HepG2 (cell line): ENCODE results near the gene RPRD2. TPM values are rescaled to one million over a fixed set of nuclear protein-coding genes. Genes with fewer than 3 reads are reported as not detected.

ENCODE experiments used
- ATAC-seq: fragments of 200-7000 bp; cut with Tn5 transposase; 3 replicates; pipeline ENCODE4 v1.9.1; 2020; ENCODE audit warnings: mild to moderate bottlenecking, moderate library complexity
- BruUV-seq: library from RNA; stranded (reverse); fragments of 400-500 nt; replicated peaks from 2 replicates; lab custom pipeline; 2021; lab: Mats Ljungman, UMichigan
- CTCF ChIA-PET: fragments of 300-600 bp; formaldehyde crosslinking; extraction: SDS; loops from one replicate; lab custom pipeline; 2021; ENCODE audit warnings: low total read pairs, inconsistent platforms, low intra/inter-chr PET ratio; lab: Yijun Ruan, JAX
- POLR2A ChIA-PET: fragments of 350-600 bp; sonication (Branson Sonifier 250); formaldehyde crosslinking; loops from one replicate; lab custom pipeline; 2020; ENCODE audit warnings: antibody characterized with exemption, inconsistent platforms; lab: Yijun Ruan, JAX
- DNase-seq: peaks from one replicate; pipeline ENCODE4 v3.0.0-alpha.2; 2015; ENCODE audit warnings: low spot score
- FAIRE-seq: peaks from 3 replicates; lab custom pipeline; 2011; peaks lifted over from hg19 to GRCh38; lab: Jason Lieb, UNC
- H2AFZ ChIP-seq: one replicate; pipeline ENCODE4 v1.6.1; 2011; ENCODE audit warnings: low read length, inconsistent platforms
- H3K27ac ChIP-seq: fragments of 300-600 bp; 3 replicates; pipeline ENCODE4 v1.8.0; 2011; ENCODE audit warnings: mixed run types, mild to moderate bottlenecking, mixed read lengths, low read length, inconsistent platforms; ENCODE audit not compliant: insufficient read depth; ENCODE audit errors: extremely low read length
- H3K27me3 ChIP-seq, 2 experiments: fragments of 200-600 bp in 1 of 2; 2 replicates in 1 of 2; 3 replicates in 1 of 2; pipeline versions ENCODE4 v1.6.0 to v1.8.0; 2011; ENCODE audit warnings: low read length in 2 of 2, mild to moderate bottlenecking in 2 of 2, moderate library complexity in 2 of 2, inconsistent platforms in 1 of 2; ENCODE audit not compliant: insufficient read depth in 2 of 2, control insufficient read depth in 1 of 2
- H3K36me3 ChIP-seq, 2 experiments: fragments of 200-600 bp in 1 of 2; replicated peaks in 1 of 2; 2 replicates in 1 of 2; 3 replicates in 1 of 2; pipeline versions ENCODE4 v1.5.1 to v1.8.0; 2011; ENCODE audit warnings: low read length in 2 of 2, inconsistent platforms in 1 of 2; ENCODE audit not compliant: insufficient read depth in 2 of 2, control insufficient read depth in 1 of 2
- H3K4me1 ChIP-seq: 2 replicates; pipeline ENCODE4 v1.5.1; 2012; ENCODE audit warnings: low read length, inconsistent platforms; ENCODE audit not compliant: insufficient read depth
- H3K4me2 ChIP-seq: 2 replicates; pipeline ENCODE4 v1.6.0; 2011; ENCODE audit warnings: low read depth, low read length, inconsistent platforms
- H3K4me3 ChIP-seq, 3 experiments: fragments of 200-600 bp in 1 of 3; sonication (generic), shearing (Covaris generic) in 1 of 3; replicated peaks in 1 of 3; 2 replicates each; pipeline ENCODE4 v1.5.1; 2011 to 2016; ENCODE audit warnings: low read length in 3 of 3, inconsistent platforms in 2 of 3, low read depth in 2 of 3, mild to moderate bottlenecking in 2 of 3, control low read depth in 1 of 3, mixed read lengths in 1 of 3; ENCODE audit not compliant: insufficient read depth in 1 of 3
- H3K79me2 ChIP-seq: one replicate; pipeline ENCODE4 v1.6.1; 2011; ENCODE audit warnings: low read length, inconsistent platforms; ENCODE audit not compliant: insufficient read depth
- H3K9ac ChIP-seq: 2 replicates; pipeline ENCODE4 v1.6.0; 2011; ENCODE audit warnings: mild to moderate bottlenecking, low read depth, low read length, inconsistent platforms; ENCODE audit not compliant: insufficient read depth
- H3K9me3 ChIP-seq: 2 replicates; pipeline ENCODE4 v1.5.1; 2012; ENCODE audit warnings: mild to moderate bottlenecking, low read length
- H4K20me1 ChIP-seq: 2 replicates; pipeline ENCODE4 v1.6.0; 2011; ENCODE audit warnings: inconsistent platforms, mild to moderate bottlenecking, low read length, moderate library complexity; ENCODE audit not compliant: insufficient read depth
- AHDC1 ChIP-seq: sonication (generic); formaldehyde crosslinking; IDR thresholded peaks from 2 replicates; pipeline ENCODE4 v1.5.1; 2020; ENCODE audit warnings: mild to moderate bottlenecking, missing genetic modification reagents, borderline replicate concordance
- CREBL2 ChIP-seq: sonication (generic); formaldehyde crosslinking; IDR thresholded peaks from 2 replicates; pipeline ENCODE4 v1.8.1; 2023; ENCODE audit warnings: missing genetic modification reagents, mild to moderate bottlenecking, borderline replicate concordance
- FOXP1 ChIP-seq, 2 experiments: fragments of 450-650 bp in 1 of 2; IDR thresholded peaks; 2 replicates each; pipeline ENCODE4 v1.6.1; 2017 to 2018; ENCODE audit warnings: antibody characterized with exemption in 1 of 2
- PAWR ChIP-seq: sonication (generic); formaldehyde crosslinking; IDR thresholded peaks from 2 replicates; pipeline ENCODE4 v1.4.0; 2020; ENCODE audit warnings: missing genetic modification reagents, mild to moderate bottlenecking, borderline replicate concordance
- ZNF230 ChIP-seq: sonication (generic); formaldehyde crosslinking; IDR thresholded peaks from 2 replicates; pipeline ENCODE4 v1.4.0; 2020; ENCODE audit warnings: mild to moderate bottlenecking, missing genetic modification reagents
- ZNF280B ChIP-seq: sonication (generic); formaldehyde crosslinking; IDR thresholded peaks from 2 replicates; pipeline ENCODE4 v1.5.0; 2020; ENCODE audit warnings: missing genetic modification reagents, mild to moderate bottlenecking, borderline replicate concordance
- ZNF713 ChIP-seq: sonication (generic); formaldehyde crosslinking; IDR thresholded peaks from 2 replicates; pipeline ENCODE4 v1.4.0; 2020; ENCODE audit warnings: mild to moderate bottlenecking, missing genetic modification reagents
- ZZZ3 ChIP-seq: sonication (generic); formaldehyde crosslinking; IDR thresholded peaks from 2 replicates; pipeline ENCODE4 v1.4.0; 2020; ENCODE audit warnings: missing genetic modification reagents, mild to moderate bottlenecking, borderline replicate concordance
- WGBS: methylation state at CpG from one replicate; pipeline ENCODE4 v1.1.6; 2017; ENCODE audit warnings: low lambda C conversion rate; 5-methylcytosine and 5-hydroxymethylcytosine counted together
- in situ Hi-C: cut with HindIII; loops from 2 replicates; pipeline ENCODE4 v1.10.0; 2017; ENCODE audit warnings: low pct_unique_long_range_greater_than_20kb; ENCODE audit not compliant: extremely low pct_ligation_motif_present
- intact Hi-C: fragments of 100-400 bp; cut with micrococcal nuclease; formaldehyde crosslinking; loops from one replicate; pipeline ENCODE4 v1.10.0; 2022; ENCODE audit not compliant: unreplicated experiment
- polyA plus RNA-seq, 8 experiments: library from polyadenylated mRNA; depleted of rRNA in 3 of 8; stranded (reverse) in 7 of 8; unstranded in 1 of 8; fragments of >200 nt; fragmentation: Illumina TruSeq in 4 of 8; extraction: Trizol in 4 of 8; gene quantifications; 2 replicates each; pipeline versions ENCODE4 v1.2.1 to v1.2.3, GENCODE V29; 2011 to 2016; ENCODE audit warnings: low read depth in 4 of 8, missing spikeins in 1 of 8, mixed read lengths in 1 of 8; ENCODE audit not compliant: insufficient read depth in 1 of 8
- total RNA-seq, 5 experiments: library from RNA; depleted of rRNA; stranded (reverse); fragments of >200 nt; fragmentation: Illumina TruSeq; extraction: Trizol; gene quantifications; 2 replicates each; pipeline ENCODE4 v1.2.3, GENCODE V29; 2016; ENCODE audit warnings: low read depth in 1 of 5

The RPRD2 gene
- total and polyA plus RNA-seq, 2 of the 13 experiments (the other 11 are each of a cell fraction or from before 2014, with no cell fraction given): 8.0 to 8.9 TPM

- TF ChIP-seq ZNF280B (CRISPR knock-in tag) (no peak), ZZZ3 (CRISPR knock-in tag) (no peak), CREBL2 (CRISPR knock-in tag) (no peak)
These were observed 152.7 kb downstream of the RPRD2 start (continued) for GRCh38 chr1:150516616-150517015.

- H3K79me2 ChIP-seq: no peaks in the 10 kb centered on the region
- CTCF ChIA-PET: no interaction called here
- TF ChIP-seq FOXP1 (IDR thresholded peaks at IDR 0.05) (no peak), FOXP1 (CRISPR knock-in tag; IDR thresholded peaks at IDR 0.05) (no peak), PAWR (CRISPR knock-in tag) (no peak), ZNF230 (CRISPR knock-in tag) (no peak), ZNF713 (no peak), AHDC1 (CRISPR knock-in tag) (no peak)
These were observed 157.4 kb downstream of the RPRD2 start for GRCh38 chr1:150521196-150521968.

More at GRCh38 chr1:150521196-150521968, 157.4 kb downstream of the RPRD2 start:
- no peak overlapping the region for H3K4me2 ChIP-seq
- H4K20me1 ChIP-seq: no peaks in the 10 kb centered on the region
- DNase-seq (no peak), ATAC-seq (no peak), FAIRE-seq (no peak)
- H3K27ac ChIP-seq: no peak overlapping the region
- H3K9ac ChIP-seq: no peak overlapping the region
- in situ Hi-C loops (no loop called here), intact Hi-C loops (no loop called here)
- no peaks in the 10 kb centered on the region for H3K9me3 ChIP-seq
- 32% methylated on average over 1 of the region's 1 CpG for WGBS
- H3K27me3 ChIP-seq: no peaks in the 10 kb centered on the region
- H3K36me3 ChIP-seq: no peaks in the 10 kb centered on the region
- H3K4me1 ChIP-seq: peaks cover 14% of the 10 kb centered on the region
- POLR2A ChIA-PET: interaction anchor here (1.2 kb wide), 1 partner anchor 11 kb away, joined by 3 read pairs; no protein-coding TSS in a partner anchor
- H2AFZ ChIP-seq: no peak overlapping the region
- no peak overlapping the region for H3K4me3 ChIP-seq
- no TSS peak for BruUV-seq
